DND-41 (cell line): ENCODE results near the gene ZNF213.

Experiments used
- ATAC-seq: fragments of 200-7000 bp; cut with Tn5 transposase; 3 replicates; pipeline ENCODE4 v1.9.1; 2021; ENCODE audit warnings: low read depth; ENCODE audit not compliant: insufficient read depth
- DNase-seq: peaks from one replicate; pipeline ENCODE4 v3.0.0-alpha.2; 2020
- H2AFZ ChIP-seq: 2 replicates; pipeline ENCODE4 v1.6.0; 2012; ENCODE audit warnings: low read depth, low read length
- H3K27ac ChIP-seq: 2 replicates; pipeline ENCODE4 v1.5.1; 2012; ENCODE audit warnings: low read length, inconsistent platforms
- H3K27me3 ChIP-seq: fragments of 200-600 bp; sonication (generic); 2 replicates; pipeline ENCODE4 v1.6.0; 2012; ENCODE audit warnings: low read length, mild to moderate bottlenecking, inconsistent platforms; ENCODE audit not compliant: insufficient read depth, poor library complexity
- H3K36me3 ChIP-seq: 2 replicates; pipeline ENCODE4 v1.5.1; 2012; ENCODE audit warnings: low read length, inconsistent platforms; ENCODE audit not compliant: insufficient read depth
- H3K4me1 ChIP-seq: 2 replicates; pipeline ENCODE4 v1.5.1; 2012; ENCODE audit warnings: mild to moderate bottlenecking, low read length; ENCODE audit not compliant: insufficient read depth
- H3K4me2 ChIP-seq: 2 replicates; pipeline ENCODE4 v1.6.0; 2012; ENCODE audit warnings: mild to moderate bottlenecking, moderate library complexity, low read length, inconsistent platforms; ENCODE audit not compliant: insufficient read depth
- H3K4me3 ChIP-seq, 2 experiments: fragments of 200-600 bp in 1 of 2; shearing (Covaris generic) in 1 of 2; 2 replicates each; pipeline ENCODE4 v1.5.1; 2012 to 2016; ENCODE audit warnings: inconsistent platforms in 2 of 2, low read length in 2 of 2, mild to moderate bottlenecking in 2 of 2, low read depth in 1 of 2, moderate library complexity in 1 of 2
- H3K79me2 ChIP-seq: 2 replicates; pipeline ENCODE4 v1.6.0; 2012; ENCODE audit warnings: low read length, inconsistent platforms; ENCODE audit not compliant: insufficient read depth
- H3K9ac ChIP-seq: 2 replicates; pipeline ENCODE4 v1.6.0; 2012; ENCODE audit warnings: low read depth, mild to moderate bottlenecking, inconsistent platforms, low read length, moderate library complexity
- H3K9me3 ChIP-seq: 2 replicates; pipeline ENCODE4 v1.5.1; 2012; ENCODE audit warnings: low read length, moderate library complexity, mild to moderate bottlenecking, inconsistent platforms; ENCODE audit not compliant: insufficient read depth, severe bottlenecking
- H4K20me1 ChIP-seq: 2 replicates; pipeline ENCODE4 v1.6.0; 2012; ENCODE audit warnings: low read length; ENCODE audit not compliant: insufficient read depth
- CTCF ChIP-seq: IDR thresholded peaks from 2 replicates; pipeline ENCODE4 v1.5.1; 2012; ENCODE audit warnings: borderline replicate concordance, low read length, moderate library complexity, mild to moderate bottlenecking; ENCODE audit not compliant: poor library complexity, severe bottlenecking; ENCODE audit errors: extremely low read depth
- EZH2 ChIP-seq: IDR thresholded peaks from 3 replicates; pipeline ENCODE4 v1.6.1; 2012; ENCODE audit warnings: borderline replicate concordance, low read depth, mild to moderate bottlenecking, moderate library complexity, low read length, inconsistent platforms; ENCODE audit not compliant: severe bottlenecking

ZNF213 gene

GRCh38 chr16:3097266-3097665 lies 37.6 kb upstream of the ZNF213 start:
- Histone ChIP-seq H3K9me3 (no peaks in the 10 kb centered on the region), H3K27ac (no peak overlapping the region), H3K79me2 (no peaks in the 10 kb centered on the region), H2AFZ (no peak overlapping the region), H4K20me1 (no peaks in the 10 kb centered on the region), H3K36me3 (no peaks in the 10 kb centered on the region), H3K27me3 (no peaks in the 10 kb centered on the region), H3K4me3 (no peak overlapping the region), H3K4me2 (no peak overlapping the region), H3K9ac (no peak overlapping the region), H3K4me1 (peaks cover 6% of the 10 kb centered on the region)
- TF ChIP-seq CTCF = no peak
- TF ChIP-seq EZH2 = no peak
- ATAC-seq (no peak), DNase-seq (no peak)

- no peaks in the 10 kb centered on the region for H3K27me3 ChIP-seq
- TF ChIP-seq EZH2 = no peak
- TF ChIP-seq CTCF = no peak
- no peaks in the 10 kb centered on the region for H3K36me3 ChIP-seq
- no peak within 1 kb of the TSS for H3K27ac ChIP-seq
- no peak within 1 kb of the TSS for H2AFZ ChIP-seq
- DNase-seq (no peak), ATAC-seq (no peak)
- H3K9ac ChIP-seq = no peak within 1 kb of the TSS
- no peak within 1 kb of the TSS for H3K4me3 ChIP-seq
- no peaks in the 10 kb centered on the region for H3K79me2 ChIP-seq
- H4K20me1 ChIP-seq = no peaks in the 10 kb centered on the region
- no peaks in the 10 kb centered on the region for H3K9me3 ChIP-seq
- peaks cover 6% of the 10 kb centered on the region for H3K4me1 ChIP-seq
- H3K4me2 ChIP-seq = no peak within 1 kb of the TSS
Observed at GRCh38 chr16:3098459-3099394, 36.1 kb upstream of the ZNF213 start, which contains the start of gene ZSCAN10. Gene ZSCAN10 (minus strand): TSS chr16:3099294. CDS start chr16:3092937, 6,357 bp downstream.

- Histone ChIP-seq H3K4me2 (no peak overlapping the region), H4K20me1 (no peaks in the 10 kb centered on the region), H3K36me3 (no peaks in the 10 kb centered on the region), H3K4me1 (peaks cover 6% of the 10 kb centered on the region), H2AFZ (no peak overlapping the region), H3K27ac (no peak overlapping the region), H3K4me3 (no peak overlapping the region), H3K79me2 (no peaks in the 10 kb centered on the region), H3K27me3 (no peaks in the 10 kb centered on the region), H3K9ac (no peak overlapping the region), H3K9me3 (no peaks in the 10 kb centered on the region)
- DNase-seq (no peak), ATAC-seq (no peak)
- TF ChIP-seq EZH2 (no peak), CTCF (no peak)
Observed at GRCh38 chr16:3099395-3099731, 35.5 kb upstream of the ZNF213 start.
